GM21381 (cell line): ENCODE data around the gene CLIC5.

Experiments
- ATAC-seq: cut with Tn5 transposase; IDR thresholded peaks from one replicate; pipeline ENCODE4 v1.9.1; 2021; ENCODE audit warnings: mild to moderate bottlenecking, moderate library complexity; ENCODE audit not compliant: unreplicated experiment

CLIC5 gene

GRCh38 chr6:45900808-45901752 lies 114.6 kb downstream of the CLIC5 start:
- no peak for ATAC-seq

- ATAC-seq = no peak
These were observed 116.0 kb downstream of the CLIC5 start for GRCh38 chr6:45899683-45899946.

- ATAC-seq = no peak
These were observed 116.5 kb downstream of the CLIC5 start for GRCh38 chr6:45898941-45899682.

- no peak for ATAC-seq
These were observed 118.7 kb downstream of the CLIC5 start for GRCh38 chr6:45896783-45897441.

- no peak for ATAC-seq
These were observed 120.1 kb downstream of the CLIC5 start for GRCh38 chr6:45895569-45895968.

GRCh38 chr6:45892696-45893245 lies 122.9 kb downstream of the CLIC5 start:
- ATAC-seq = no peak

- ATAC-seq = no peak
These were observed 123.5 kb downstream of the CLIC5 start for GRCh38 chr6:45892196-45892595.

GRCh38 chr6:45886776-45887175 lies 128.9 kb downstream of the CLIC5 start:
- no peak for ATAC-seq

GRCh38 chr6:45884336-45884735 lies 131.3 kb downstream of the CLIC5 start:
- ATAC-seq = no peak

GRCh38 chr6:45882671-45883070 lies 133.0 kb downstream of the CLIC5 start:
- no peak for ATAC-seq

- ATAC-seq = no peak
These were observed 133.8 kb downstream of the CLIC5 start for GRCh38 chr6:45881705-45882467.

GRCh38 chr6:45880676-45881075 lies 135.0 kb downstream of the CLIC5 start:
- ATAC-seq = no peak

GRCh38 chr6:45880159-45880558 lies 135.5 kb downstream of the CLIC5 start:
- ATAC-seq = no peak

- no peak for ATAC-seq
These were observed 137.6 kb downstream of the CLIC5 start for GRCh38 chr6:45877970-45878590.

GRCh38 chr6:45872827-45873365 lies 142.8 kb downstream of the CLIC5 start:
- ATAC-seq = no peak

- no peak for ATAC-seq
These were observed 145.1 kb downstream of the CLIC5 start for GRCh38 chr6:45870531-45870930.

- ATAC-seq = no peak
These were observed 151.0 kb downstream of the CLIC5 start for GRCh38 chr6:45864651-45865050.

- ATAC-seq = no peak
These were observed 157.0 kb downstream of the CLIC5 start for GRCh38 chr6:45858691-45859090.

- ATAC-seq = no peak
These were observed 157.8 kb downstream of the CLIC5 start for GRCh38 chr6:45857827-45858226.
